CD4-positive, alpha-beta T cell (primary cell): ENCODE results near the gene ZFX. TPM values are rescaled to one million over a fixed set of nuclear protein-coding genes. Genes with fewer than 3 reads are reported as not detected.

Experiments used
- ATAC-seq: fragments of 200-7000 bp; cut with Tn5 transposase; one replicate; pipeline ENCODE4 v1.10.0; 2022; ENCODE audit warnings: mild to moderate bottlenecking; ENCODE audit not compliant: poor library complexity
- CTCF ChIA-PET: fragments of 350-600 bp; sonication (Branson Sonifier 250); formaldehyde crosslinking; loops from one replicate; lab custom pipeline; 2021; ENCODE audit warnings: antibody characterized with exemption, inconsistent platforms; lab: Charles Lee
- POLR2A ChIA-PET: fragments of 350-600 bp; sonication (Branson Sonifier 250); formaldehyde crosslinking; loops from one replicate; lab custom pipeline; 2021; ENCODE audit warnings: antibody characterized with exemption, inconsistent platforms; lab: Charles Lee
- DNase-seq, 14 experiments: peaks; one replicate each; pipeline ENCODE4 v3.0.0-alpha.2; 2013 to 2020; ENCODE audit warnings: mixed read lengths in 2 of 14
- H3K27ac ChIP-seq, 2 donors: one replicate each; pipeline versions ENCODE4 v1.5.1 to v1.7.0; 2013; ENCODE audit warnings: low read length in 2 of 2, low read depth in 1 of 2, mild to moderate bottlenecking in 1 of 2
- H3K27me3 ChIP-seq, 2 experiments: 1 replicate in 1 of 2; 2 replicates in 1 of 2; pipeline versions ENCODE4 v1.6.1 to v1.7.0; 2013; ENCODE audit warnings: low read length in 2 of 2, control low read depth in 1 of 2, mild to moderate bottlenecking in 1 of 2, moderate library complexity in 1 of 2; ENCODE audit not compliant: insufficient read depth in 2 of 2, control insufficient read depth in 1 of 2
- H3K36me3 ChIP-seq: one replicate; pipeline ENCODE4 v1.6.1; 2013; ENCODE audit warnings: low read length, control low read depth; ENCODE audit not compliant: insufficient read depth
- H3K4me1 ChIP-seq: one replicate; pipeline ENCODE4 v1.6.1; 2013; ENCODE audit warnings: low read length, control low read depth; ENCODE audit not compliant: insufficient read depth
- H3K4me3 ChIP-seq: one replicate; pipeline ENCODE4 v1.5.1; 2013; ENCODE audit warnings: mild to moderate bottlenecking, low read length, moderate library complexity
- H3K9me3 ChIP-seq, 2 experiments: 1 replicate in 1 of 2; 2 replicates in 1 of 2; pipeline versions ENCODE4 v1.6.1 to v1.7.0; 2013; ENCODE audit warnings: low read length in 2 of 2, mild to moderate bottlenecking in 2 of 2, control low read depth in 1 of 2, moderate library complexity in 1 of 2; ENCODE audit not compliant: control insufficient read depth in 1 of 2, insufficient read depth in 1 of 2
- H3K27ac Mint-ChIP-seq: one replicate; pipeline ENCODE4 v1.8.0; 2020; ENCODE audit warnings: mixed read lengths
- H3K27me3 Mint-ChIP-seq: one replicate; pipeline ENCODE4 v1.8.0; 2021; ENCODE audit warnings: mixed read lengths
- H3K36me3 Mint-ChIP-seq: one replicate; pipeline ENCODE4 v1.8.0; 2021; ENCODE audit warnings: low read depth, mixed read lengths
- H3K4me1 Mint-ChIP-seq: one replicate; pipeline ENCODE4 v1.8.0; 2021; ENCODE audit warnings: low read depth, mixed read lengths
- H3K4me3 Mint-ChIP-seq: one replicate; pipeline ENCODE4 v1.8.0; 2020; ENCODE audit warnings: mild to moderate bottlenecking, mixed read lengths
- H3K9me3 Mint-ChIP-seq: one replicate; pipeline ENCODE4 v1.8.0; 2020; ENCODE audit warnings: mixed read lengths
- CTCF ChIP-seq: fragments of 200-600 bp; IDR thresholded peaks from one replicate; pipeline ENCODE4 v1.8.0; 2022; ENCODE audit warnings: antibody characterized with exemption, mild to moderate bottlenecking
- intact Hi-C, 2 experiments: fragments of 100-400 bp; cut with DNase I in 1 of 2; cut with micrococcal nuclease in 1 of 2; formaldehyde crosslinking; loops; one replicate each; pipeline versions ENCODE4 v1.15.1 to v1.9.0; 2023 to 2025; cut with DNase I, micrococcal nuclease
- total RNA-seq, 174 experiments: library from RNA in 2 of 174; stranded (reverse) in 2 of 174; gene quantifications; one replicate each; pipeline ENCODE4 v1.2.3 and lab custom pipeline; 2021 to 2026

ZFX gene
- total RNA-seq, 2 experiments from 2014 or later = 44.2 to 50.1 TPM

GRCh38 chrX:24262309-24262708 lies 112.8 kb downstream of the ZFX start:
- H3K27ac Mint-ChIP-seq = no peak overlapping the region

GRCh38 chrX:24264383-24264782 lies 114.9 kb downstream of the ZFX start:
- Histone ChIP-seq H3K4me3 (no peak overlapping the region), H3K27me3 (no peaks in the 10 kb centered on the region), H3K36me3 (no peaks in the 10 kb centered on the region), H3K27ac (no peak overlapping the region), H3K9me3 (no peaks in the 10 kb centered on the region), H3K4me1 (peaks cover 10% of the 10 kb centered on the region)
- Mint-ChIP-seq H3K27me3 (no peaks in the 10 kb centered on the region), H3K36me3 (no peaks in the 10 kb centered on the region), H3K4me3 (no peak overlapping the region), H3K9me3 (no peaks in the 10 kb centered on the region), H3K27ac (no peak overlapping the region), H3K4me1 (peaks cover 9% of the 10 kb centered on the region)
- ATAC-seq = no peak
- no peak for TF ChIP-seq CTCF
- CTCF ChIA-PET = no interaction called here
- intact Hi-C loops = no loop called here
- DNase-seq = no peak
- POLR2A ChIA-PET = no interaction called here

More at GRCh38 chrX:24262309-24262708, 112.8 kb downstream of the ZFX start:
- no peak overlapping the region for H3K4me3 Mint-ChIP-seq
- Histone ChIP-seq H3K27me3 (no peaks in the 10 kb centered on the region), H3K4me1 (peaks cover 10% of the 10 kb centered on the region), H3K4me3 (no peak overlapping the region), H3K36me3 (no peaks in the 10 kb centered on the region), H3K27ac (no peak overlapping the region), H3K9me3 (no peaks in the 10 kb centered on the region)
- no peak for DNase-seq
- H3K27me3 Mint-ChIP-seq = no peaks in the 10 kb centered on the region
- POLR2A ChIA-PET = no interaction called here
- intact Hi-C loops = no loop called here
- no peaks in the 10 kb centered on the region for H3K9me3 Mint-ChIP-seq
- H3K36me3 Mint-ChIP-seq = no peaks in the 10 kb centered on the region
- no peak for ATAC-seq
- no peak for TF ChIP-seq CTCF
- CTCF ChIA-PET = no interaction called here
- peaks cover 9% of the 10 kb centered on the region for H3K4me1 Mint-ChIP-seq

Other genes with a start within 250 kb of the ZFX start
- 1 to 10 TPM; 3.3 to 4.9 TPM for gene APOO, start 241.8 kb upstream of the ZFX start, total RNA-seq
- not detected for gene CXorf58, start 241.7 kb upstream of the ZFX start, total RNA-seq
- gene KLHL15, start 122.5 kb upstream of the ZFX start, total RNA-seq = 10 to 100 TPM; 31.9 to 33.7 TPM
- 100 to 1,000 TPM; 197 to 202 TPM for gene EIF2S3, start 94.8 kb upstream of the ZFX start, total RNA-seq
- gene SUPT20HL2, start 164.3 kb downstream of the ZFX start, total RNA-seq = not detected
- gene SUPT20HL1, start 210.9 kb downstream of the ZFX start, total RNA-seq = not detected